ENCODE data around the gene JMJD1C.

The JMJD1C gene

GRCh38 chr10:63197344-63198092, 268.3 kb downstream of the JMJD1C start:
- peaks cover 5% of the 10 kb centered on the region; the same call in 1 of the 2 replicates for H3K36me3 ChIP-seq (replicated peaks)
- in situ Hi-C loops (cut with MboI; ENCODE audit: low sequenced_read_pairs), result no loop called here
- DNase-seq (ENCODE audit: low spot score in 2 of 2), result no peak
- peaks cover 14% of the 10 kb centered on the region for H3K4me1 ChIP-seq
- H3K9me3 ChIP-seq, result no peaks in the 10 kb centered on the region
- no peak overlapping the region for H3K4me3 ChIP-seq
- H3K27me3 ChIP-seq (ENCODE audit: low read depth), result no peaks in the 10 kb centered on the region

GRCh38 chr10:63192826-63193225, 273.0 kb downstream of the JMJD1C start:
- in situ Hi-C loops (cut with MboI; ENCODE audit: low sequenced_read_pairs), result no loop called here
- DNase-seq (ENCODE audit: low spot score in 2 of 2), result no peak

GRCh38 chr10:63175534-63175933, 290.2 kb downstream of the JMJD1C start:
- Histone ChIP-seq H3K4me1 (peaks cover 11% of the 10 kb centered on the region), H3K27me3 (ENCODE audit: low read depth) (no peaks in the 10 kb centered on the region), H3K36me3 (replicated peaks) (peaks cover 10% of the 10 kb centered on the region), H3K9me3 (no peaks in the 10 kb centered on the region), H3K4me3 (no peak overlapping the region)
- in situ Hi-C loops (cut with MboI; ENCODE audit: low sequenced_read_pairs), result no loop called here
- no peak for DNase-seq (ENCODE audit: low spot score in 2 of 2)

More at GRCh38 chr10:63192826-63193225, 273.0 kb downstream of the JMJD1C start:
- Histone ChIP-seq H3K27me3 (ENCODE audit: low read depth) (no peaks in the 10 kb centered on the region), H3K36me3 (replicated peaks) (peaks cover 5% of the 10 kb centered on the region), H3K4me3 (no peak overlapping the region), H3K4me1 (no peaks in the 10 kb centered on the region), H3K9me3 (no peaks in the 10 kb centered on the region)

DNA sequence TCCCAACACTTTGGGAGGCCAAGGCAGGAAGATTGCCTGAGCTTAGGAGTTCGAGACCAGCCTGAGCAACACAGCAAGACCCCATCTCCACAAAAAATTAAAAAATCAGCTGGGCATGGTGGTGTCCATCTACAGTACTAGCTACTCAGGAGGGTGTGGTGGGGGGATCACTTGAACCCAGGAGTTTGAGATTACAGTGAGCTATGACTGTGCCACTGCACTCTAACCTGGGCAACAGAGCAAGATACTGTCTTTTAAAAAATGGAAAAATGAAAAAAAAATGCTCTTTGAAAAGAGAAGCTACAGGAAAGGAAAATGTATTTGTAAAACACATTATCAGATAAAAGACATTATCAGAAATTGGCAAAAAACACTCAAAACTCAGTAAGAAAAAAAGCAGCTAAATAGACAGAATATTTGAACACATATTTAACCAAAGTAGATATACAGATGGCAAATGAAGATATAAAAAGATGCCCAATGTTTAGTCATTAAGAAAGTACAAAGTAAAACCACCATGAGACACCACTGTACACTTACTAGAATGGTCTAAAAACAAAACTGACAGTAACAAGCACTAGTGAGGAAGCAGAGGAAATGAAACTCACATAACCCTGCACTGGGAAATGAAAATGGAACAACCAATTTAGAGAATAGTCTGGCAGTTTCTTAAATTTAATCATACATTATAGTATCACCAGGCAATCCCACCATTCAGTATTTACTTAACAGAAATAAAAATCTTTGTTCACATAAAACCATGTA, 292.1 kb downstream of the JMJD1C start:
- DNase-seq (ENCODE audit: low spot score in 2 of 2), result no peak
- in situ Hi-C loops (cut with MboI; ENCODE audit: low sequenced_read_pairs), result no loop called here
- Histone ChIP-seq H3K27me3 (ENCODE audit: low read depth) (no peaks in the 10 kb centered on the region), H3K4me3 (no peak overlapping the region), H3K36me3 (replicated peaks) (peaks cover 10% of the 10 kb centered on the region), H3K9me3 (no peaks in the 10 kb centered on the region), H3K4me1 (peaks cover 11% of the 10 kb centered on the region)

- Histone ChIP-seq H3K36me3 (replicated peaks) (peaks cover 6% of the 10 kb centered on the region; the same call in 1 of the 2 replicates), H3K9me3 (no peaks in the 10 kb centered on the region), H3K27me3 (ENCODE audit: low read depth) (no peaks in the 10 kb centered on the region), H3K4me3 (no peak overlapping the region), H3K4me1 (peaks cover 11% of the 10 kb centered on the region)
- in situ Hi-C loops (cut with MboI; ENCODE audit: low sequenced_read_pairs), result no loop called here
- no peak for DNase-seq (ENCODE audit: low spot score in 2 of 2)
These were observed 293.9 kb downstream of the JMJD1C start for GRCh38 chr10:63171926-63172325.

DNA sequence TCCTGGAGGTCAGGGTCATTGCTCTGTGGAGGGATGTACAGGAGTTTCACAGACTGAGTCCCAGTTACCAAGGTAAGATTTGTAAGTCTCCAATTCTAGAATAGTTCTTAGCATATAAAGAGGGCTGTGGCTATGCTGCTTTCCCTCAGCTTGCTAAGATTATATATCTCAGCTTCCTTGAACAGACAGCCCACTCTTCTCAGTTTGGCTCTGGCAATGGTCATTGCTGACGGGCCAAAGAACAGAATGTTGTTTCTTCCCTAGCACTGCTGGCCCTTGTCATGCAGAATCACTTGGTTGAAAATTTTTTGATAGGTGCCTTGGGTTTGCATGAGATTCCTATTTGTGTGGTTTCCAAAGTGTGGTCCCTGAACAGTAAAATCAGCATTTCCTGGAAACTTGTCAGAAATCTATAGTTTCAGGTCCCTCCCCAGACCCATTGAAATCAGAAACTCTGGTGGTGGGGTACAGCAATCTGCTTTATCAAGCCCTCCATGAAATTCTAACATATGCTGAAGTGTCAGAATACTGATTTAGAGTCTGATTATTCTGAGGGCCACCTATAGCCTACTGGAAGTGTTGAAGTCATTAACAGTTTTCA, 294.4 kb downstream of the JMJD1C start:
- Histone ChIP-seq H3K4me3 (no peak overlapping the region), H3K27me3 (ENCODE audit: low read depth) (no peaks in the 10 kb centered on the region), H3K36me3 (replicated peaks) (peaks cover 4% of the 10 kb centered on the region; the same call in 1 of the 2 replicates), H3K9me3 (no peaks in the 10 kb centered on the region), H3K4me1 (peaks cover 11% of the 10 kb centered on the region)
- DNase-seq (ENCODE audit: low spot score in 2 of 2), result no peak
- in situ Hi-C loops (cut with MboI; ENCODE audit: low sequenced_read_pairs), result no loop called here

DNA sequence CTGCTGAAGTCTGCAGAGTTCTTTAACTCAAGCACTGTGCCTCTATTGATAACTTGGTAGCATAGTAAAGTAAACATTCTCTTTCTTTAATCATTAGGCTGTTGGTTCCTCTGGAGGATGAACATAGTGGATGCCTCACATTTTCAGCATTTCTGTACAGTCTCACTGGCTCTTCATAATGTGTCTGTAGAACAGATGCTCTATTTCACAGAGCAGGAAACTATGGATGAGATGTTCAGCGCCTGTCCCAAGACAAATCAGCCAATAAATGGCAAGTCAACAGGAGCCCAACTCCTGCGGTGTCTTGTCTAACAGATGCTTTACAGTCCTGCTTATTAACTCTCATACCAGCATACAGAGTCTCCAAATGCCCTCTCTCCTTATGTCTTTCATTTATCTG, 296.2 kb downstream of the JMJD1C start:
- in situ Hi-C loops (cut with MboI; ENCODE audit: low sequenced_read_pairs), result no loop called here
- Histone ChIP-seq H3K4me1 (peaks cover 1% of the 10 kb centered on the region), H3K4me3 (no peak overlapping the region), H3K36me3 (replicated peaks) (no peaks in the 10 kb centered on the region), H3K9me3 (no peaks in the 10 kb centered on the region), H3K27me3 (ENCODE audit: low read depth) (no peaks in the 10 kb centered on the region)
- DNase-seq (ENCODE audit: low spot score in 2 of 2), result no peak

- Histone ChIP-seq H3K4me1 (no peaks in the 10 kb centered on the region), H3K4me3 (no peak overlapping the region), H3K9me3 (no peaks in the 10 kb centered on the region), H3K27me3 (ENCODE audit: low read depth) (no peaks in the 10 kb centered on the region), H3K36me3 (replicated peaks) (no peaks in the 10 kb centered on the region)
- no peak for DNase-seq (ENCODE audit: low spot score in 2 of 2)
- in situ Hi-C loops (cut with MboI; ENCODE audit: low sequenced_read_pairs), result no loop called here
These were observed 296.8 kb downstream of the JMJD1C start for GRCh38 chr10:63168821-63169462.

DNA sequence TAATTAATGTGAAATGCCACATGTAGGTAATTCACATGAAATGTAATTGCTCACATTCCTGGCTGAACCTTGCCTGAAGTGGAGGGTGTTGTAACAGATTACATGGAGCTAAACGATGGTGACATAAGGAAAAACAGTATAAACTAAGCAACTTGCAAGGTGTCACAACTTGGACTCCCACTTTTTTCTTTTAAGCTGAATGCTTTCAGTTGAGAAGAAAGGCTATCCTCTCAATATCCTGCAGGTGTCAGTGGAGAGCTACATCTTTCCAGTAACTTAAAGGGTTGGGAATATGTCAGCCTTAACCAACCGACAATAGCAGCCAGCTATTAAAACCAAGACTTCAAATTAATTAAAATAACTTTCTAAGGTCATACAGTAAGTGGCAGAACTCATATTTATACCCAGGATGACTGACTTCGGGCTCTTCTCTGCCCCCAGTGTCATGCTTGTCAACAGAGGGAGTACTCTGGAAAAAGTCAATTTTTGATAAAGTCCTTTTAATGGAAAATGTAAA, 299.0 kb downstream of the JMJD1C start:
- Histone ChIP-seq H3K27me3 (ENCODE audit: low read depth) (no peaks in the 10 kb centered on the region), H3K4me3 (no peak overlapping the region), H3K36me3 (replicated peaks) (no peaks in the 10 kb centered on the region), H3K9me3 (no peaks in the 10 kb centered on the region), H3K4me1 (no peaks in the 10 kb centered on the region)
- peak; percentile 53 to 74 for DNase-seq (ENCODE audit: low spot score in 2 of 2)
- in situ Hi-C loops (cut with MboI; ENCODE audit: low sequenced_read_pairs), result no loop called here

DNA sequence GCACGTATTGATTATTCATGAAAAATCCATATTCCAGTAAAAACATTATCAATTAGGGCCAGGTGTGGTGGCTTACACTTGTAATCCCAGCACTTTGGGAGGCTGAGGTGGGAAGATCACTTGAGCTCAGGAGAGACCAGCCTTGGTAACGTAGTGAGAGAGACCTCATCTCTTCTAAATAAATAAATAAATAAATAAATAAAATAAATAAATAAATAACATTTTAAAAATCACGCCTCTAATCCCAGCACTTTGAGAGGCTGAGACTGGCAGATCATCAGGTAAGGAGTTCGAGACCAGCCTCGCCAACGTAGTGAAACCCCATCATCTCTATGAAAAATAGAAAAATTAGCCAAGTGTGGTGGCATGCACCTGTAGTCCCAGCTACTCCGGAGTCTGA, 300.5 kb downstream of the JMJD1C start:
- DNase-seq (ENCODE audit: low spot score in 2 of 2), result no peak
- no peaks in the 10 kb centered on the region for H3K27me3 ChIP-seq (ENCODE audit: low read depth)
- no peaks in the 10 kb centered on the region for H3K36me3 ChIP-seq (replicated peaks)
- no peaks in the 10 kb centered on the region for H3K9me3 ChIP-seq
- no peaks in the 10 kb centered on the region for H3K4me1 ChIP-seq
- H3K4me3 ChIP-seq, result no peak overlapping the region
- in situ Hi-C loops (cut with MboI; ENCODE audit: low sequenced_read_pairs), result no loop called here

DNA sequence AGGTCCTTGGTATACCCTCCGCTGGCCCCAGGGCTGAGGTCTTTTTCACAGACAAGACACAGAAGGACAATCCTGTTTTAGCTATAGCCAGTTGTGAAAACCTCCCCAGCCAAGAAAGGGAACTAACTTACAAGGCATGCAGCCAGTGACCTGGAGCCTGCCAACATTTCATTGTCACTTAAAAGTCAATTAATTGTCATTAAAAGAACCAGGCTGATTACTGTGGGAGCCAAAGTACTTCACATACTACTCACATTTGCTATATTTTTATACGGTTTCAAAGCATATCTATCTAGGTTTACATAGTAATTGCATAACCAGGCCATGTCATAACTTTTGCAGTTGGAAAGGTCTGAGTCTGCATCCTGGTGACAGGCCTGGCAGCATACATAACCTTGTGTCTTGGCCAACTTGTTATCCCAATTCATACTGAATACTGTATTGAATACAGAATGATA, 301.6 kb downstream of the JMJD1C start:
- in situ Hi-C loops (cut with MboI; ENCODE audit: low sequenced_read_pairs), result no loop called here
- Histone ChIP-seq H3K4me1 (no peaks in the 10 kb centered on the region), H3K4me3 (no peak overlapping the region), H3K36me3 (replicated peaks) (no peaks in the 10 kb centered on the region), H3K9me3 (no peaks in the 10 kb centered on the region), H3K27me3 (ENCODE audit: low read depth) (no peaks in the 10 kb centered on the region)
- DNase-seq (ENCODE audit: low spot score in 2 of 2), result no peak

DNA sequence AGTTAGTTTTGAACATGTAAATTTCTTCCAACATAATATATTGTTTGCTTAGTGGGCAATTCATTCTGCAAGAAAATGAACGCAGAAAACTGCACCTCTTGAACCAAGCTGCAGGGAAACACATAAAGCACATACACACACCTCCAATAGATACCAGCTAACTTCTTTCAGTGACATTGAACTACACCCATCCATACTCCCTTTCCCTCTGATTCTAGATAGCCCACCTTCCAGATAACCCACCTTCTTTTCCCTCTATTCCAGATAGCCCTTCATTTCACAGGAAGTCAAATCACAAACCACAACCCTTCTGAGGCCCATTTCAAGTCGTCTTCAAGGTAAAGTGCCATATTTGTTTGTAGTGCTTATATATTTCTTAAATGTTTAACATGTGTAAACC, 304.2 kb downstream of the JMJD1C start:
- Histone ChIP-seq H3K36me3 (replicated peaks) (no peaks in the 10 kb centered on the region), H3K9me3 (no peaks in the 10 kb centered on the region), H3K4me3 (no peak overlapping the region), H3K4me1 (no peaks in the 10 kb centered on the region), H3K27me3 (ENCODE audit: low read depth) (no peaks in the 10 kb centered on the region)
- no peak for DNase-seq (ENCODE audit: low spot score in 2 of 2)
- in situ Hi-C loops (cut with MboI; ENCODE audit: low sequenced_read_pairs), result no loop called here

DNA sequence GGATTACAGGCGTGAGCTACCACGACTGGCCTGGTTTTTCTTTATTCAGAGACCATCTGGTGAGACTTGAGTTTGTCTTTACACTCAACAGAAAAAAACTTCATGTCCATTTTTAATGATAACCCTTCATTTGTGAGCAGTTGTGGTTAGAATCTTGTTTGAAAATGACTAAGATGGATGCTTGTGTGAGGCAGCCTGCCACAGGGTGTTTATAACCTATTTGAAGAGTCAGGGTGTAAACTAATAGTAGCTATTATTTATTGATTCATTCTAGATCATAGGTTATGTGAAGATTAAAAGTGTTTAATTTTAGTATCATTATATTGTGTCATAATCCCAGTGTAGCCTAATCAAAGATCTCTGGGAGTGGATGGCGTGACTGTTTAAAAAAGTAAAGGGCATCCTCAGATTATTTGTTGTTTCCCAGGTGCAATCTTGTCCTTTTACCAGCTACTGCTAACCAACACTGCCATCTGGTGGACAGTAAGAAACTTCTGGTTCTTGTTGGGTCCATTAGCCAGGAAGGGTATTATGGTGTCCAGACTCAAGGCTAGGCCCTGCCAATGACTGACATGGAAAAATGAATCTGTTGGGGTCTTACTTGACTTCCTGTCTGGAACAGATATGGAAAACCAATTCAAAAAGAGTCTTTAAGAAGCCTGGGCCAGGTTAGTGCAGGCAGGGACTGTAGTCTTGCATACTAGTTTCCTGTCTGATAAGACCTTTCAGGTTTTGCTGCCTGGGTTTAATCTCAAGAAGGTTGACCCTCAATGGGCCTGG, 307.7 kb downstream of the JMJD1C start:
- DNase-seq (ENCODE audit: low spot score in 2 of 2), result peak; percentile 64 to 88
- Histone ChIP-seq H3K4me3 (no peak overlapping the region), H3K4me1 (no peaks in the 10 kb centered on the region), H3K9me3 (no peaks in the 10 kb centered on the region), H3K27me3 (ENCODE audit: low read depth) (no peaks in the 10 kb centered on the region), H3K36me3 (replicated peaks) (peaks cover 8% of the 10 kb centered on the region; the same call in 1 of the 2 replicates)
- in situ Hi-C loops (cut with MboI; ENCODE audit: low sequenced_read_pairs), result loop anchor here (10.0 kb wide), 1 partner anchor 543 kb away; no protein-coding TSS in a partner anchor
